CD4-positive, alpha-beta T cell treated with Interleukin-1 beta for 1 hour (primary cell): ENCODE results near the gene GCN1.
"Not testable (repeated sequence)": the region's sequence is repeated elsewhere in the genome, so short reads cannot be mapped to it uniquely, and the experiment has no call there.

Source experiments
- DNase-seq, 2 donors: peaks; one replicate each; pipeline ENCODE4 v3.0.0-alpha.2; 2020 to 2022

GCN1 gene

DNA sequence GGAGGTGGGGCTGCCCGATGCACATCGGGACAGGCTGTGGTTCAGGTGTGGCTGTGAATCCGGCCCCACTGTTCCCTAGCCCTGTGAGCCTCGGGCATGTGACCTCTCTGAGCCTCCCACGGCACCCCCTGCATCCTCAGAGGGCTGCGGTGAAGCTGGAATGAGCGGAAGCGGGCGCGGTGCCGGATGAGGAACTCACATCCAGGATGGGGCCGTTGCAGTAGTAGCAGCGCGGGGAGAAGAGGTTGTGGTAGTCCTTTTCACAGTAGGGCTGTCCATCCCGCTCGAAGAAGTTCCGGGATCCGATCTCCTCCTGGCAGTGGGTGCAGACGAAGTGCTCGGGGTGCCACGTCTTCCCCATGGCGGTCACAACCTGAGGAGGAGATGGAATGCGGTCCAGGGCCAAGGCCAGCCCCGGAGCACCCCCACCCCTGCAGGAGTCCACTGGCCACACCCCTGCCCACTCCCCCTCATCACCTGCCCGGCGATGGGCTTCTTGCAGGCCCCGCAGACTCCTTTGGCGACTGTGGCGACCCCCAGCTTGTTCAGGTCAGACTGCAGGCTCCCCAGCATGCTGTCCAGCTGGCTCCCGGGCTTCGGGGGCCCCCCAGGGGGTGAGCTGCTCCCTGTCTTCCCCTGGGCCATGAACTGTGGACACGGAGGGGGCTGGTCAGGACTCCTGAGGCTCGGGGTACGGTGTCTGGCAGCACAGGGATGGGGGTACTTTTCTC lies 20.3 kb upstream of the GCN1 start:
- no peak for DNase-seq

DNA sequence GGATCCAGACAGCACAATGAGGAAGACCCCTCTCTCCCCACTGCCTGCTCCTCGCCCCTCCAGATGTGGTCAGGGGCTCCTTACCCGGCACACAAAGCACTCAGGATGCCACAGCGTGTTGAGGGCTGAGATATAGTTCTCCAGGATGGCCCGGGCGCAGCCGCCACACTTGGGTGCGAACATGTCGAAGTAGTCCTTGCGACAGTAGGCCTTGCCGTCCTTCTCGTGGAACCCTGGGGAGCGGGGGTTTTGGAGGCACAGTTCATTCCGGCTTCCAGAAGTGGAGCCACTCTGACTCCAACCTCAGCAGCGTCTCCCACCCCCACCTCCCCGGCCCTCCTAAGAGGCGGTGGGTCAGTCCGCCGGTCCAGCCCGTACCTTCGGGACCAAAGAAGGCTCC lies 19.2 kb upstream of the GCN1 start:
- no peak for DNase-seq

DNA sequence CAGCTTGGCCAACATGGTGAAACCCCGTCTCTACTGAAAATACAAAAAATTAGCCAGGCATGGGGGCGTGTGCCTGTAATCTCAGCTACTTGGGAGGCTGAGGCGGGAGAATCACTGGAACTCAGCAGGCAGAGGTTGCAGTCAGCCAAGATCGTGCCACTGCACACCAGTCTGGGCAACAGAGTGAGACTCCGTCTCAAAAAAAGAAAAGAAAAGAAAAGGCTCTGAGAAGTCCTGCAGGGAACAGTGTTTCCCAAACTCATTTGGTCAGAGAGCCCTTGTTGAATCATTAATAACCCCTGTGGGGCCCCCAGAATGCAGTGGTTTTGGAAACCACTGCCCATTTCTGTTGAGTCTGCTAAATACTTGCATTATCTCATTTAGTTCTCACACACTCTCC lies 18.7 kb upstream of the GCN1 start:
- not testable (repeated sequence) for DNase-seq

DNA sequence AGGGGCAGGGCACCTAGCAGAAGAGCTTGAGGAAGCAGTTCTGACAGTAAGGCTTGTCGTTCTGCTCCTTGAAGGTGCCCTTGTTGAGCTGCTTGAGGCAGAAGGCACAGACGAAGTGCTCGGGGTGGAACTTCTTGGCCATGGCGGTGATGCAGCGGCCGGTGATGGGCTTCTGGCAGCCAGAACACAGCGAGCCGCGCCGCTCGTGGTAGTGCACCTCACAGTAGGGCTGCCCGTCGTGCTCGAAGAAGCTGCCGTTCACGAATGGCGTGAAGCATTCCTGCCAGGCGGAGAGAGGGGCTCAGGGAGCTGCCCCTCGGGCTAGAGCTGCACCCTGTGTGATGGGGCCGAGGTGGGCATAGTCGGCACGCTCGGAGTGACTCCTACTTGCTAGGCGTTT lies 17.8 kb upstream of the GCN1 start:
- DNase-seq = no peak

DNA sequence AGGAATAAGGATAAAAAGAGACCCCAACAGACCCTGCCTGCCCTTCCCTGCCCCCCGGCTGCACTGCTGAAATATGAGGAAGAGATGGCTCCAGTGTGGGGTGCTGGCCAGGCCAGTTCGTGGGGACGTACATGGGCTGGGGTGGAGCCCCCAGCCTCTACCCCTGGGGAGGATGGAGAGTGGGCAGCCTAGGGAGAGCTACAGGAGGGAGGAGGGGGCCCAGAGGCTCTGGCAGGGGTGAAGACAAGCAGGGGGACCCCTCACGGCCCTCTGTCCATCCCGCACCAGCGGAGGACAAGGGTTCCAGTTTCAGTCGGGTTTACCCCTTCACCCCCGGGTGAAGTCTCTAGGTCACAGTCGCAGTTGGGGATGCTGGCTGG lies 17.4 kb upstream of the GCN1 start:
- DNase-seq = no peak

DNA sequence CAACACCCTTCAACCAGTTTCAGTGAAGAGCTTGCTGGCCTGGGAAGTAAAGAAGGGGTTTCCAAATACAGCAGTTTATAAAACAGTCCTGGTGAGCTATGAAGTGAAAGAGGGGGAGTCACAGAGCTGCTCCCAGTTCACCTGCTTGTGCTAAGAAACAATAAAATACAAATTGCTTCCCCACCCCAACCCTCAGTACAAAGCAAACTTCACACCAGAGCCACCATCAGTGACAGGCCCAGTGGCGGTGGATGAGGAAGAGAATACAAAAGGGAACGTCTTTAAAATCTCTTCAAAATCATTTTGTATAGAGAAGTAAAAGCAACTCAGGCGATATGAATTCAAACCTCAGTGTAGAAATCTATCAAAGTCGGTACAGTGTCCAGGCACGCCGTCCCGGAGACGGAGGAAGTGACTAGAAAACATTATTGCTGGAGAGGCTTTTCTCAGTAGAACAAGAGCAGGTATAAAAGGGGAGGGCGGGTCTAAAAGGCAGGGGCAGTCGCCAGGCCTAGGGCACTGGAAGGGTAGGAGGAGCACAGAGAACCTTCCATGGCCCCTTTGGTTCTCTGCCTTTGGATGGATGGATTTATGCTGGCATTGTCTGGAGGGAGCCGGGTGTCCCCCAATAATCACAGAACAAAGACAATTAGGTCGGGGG lies 16.9 kb upstream of the GCN1 start:
- no peak for DNase-seq

DNA sequence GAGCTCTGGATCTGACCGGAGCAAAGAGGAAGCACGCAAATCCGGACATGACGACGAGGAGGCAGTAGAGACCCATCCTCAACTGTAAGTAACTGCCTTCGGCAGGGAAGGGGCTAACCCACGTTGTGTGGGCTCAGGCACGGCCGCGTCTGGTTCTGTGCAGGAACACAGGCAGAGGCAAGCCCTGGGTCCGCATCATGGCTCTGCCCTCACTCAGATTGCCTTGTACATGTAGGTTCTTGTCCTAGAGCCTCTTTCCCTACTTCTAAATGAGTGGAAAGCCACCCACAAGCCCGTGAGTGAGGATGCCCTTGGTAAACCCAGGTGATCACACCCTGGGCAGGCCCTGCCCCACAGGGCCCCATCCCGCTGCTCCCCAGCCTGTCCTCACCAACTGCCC lies 15.3 kb upstream of the GCN1 start:
- DNase-seq = no peak

DNA sequence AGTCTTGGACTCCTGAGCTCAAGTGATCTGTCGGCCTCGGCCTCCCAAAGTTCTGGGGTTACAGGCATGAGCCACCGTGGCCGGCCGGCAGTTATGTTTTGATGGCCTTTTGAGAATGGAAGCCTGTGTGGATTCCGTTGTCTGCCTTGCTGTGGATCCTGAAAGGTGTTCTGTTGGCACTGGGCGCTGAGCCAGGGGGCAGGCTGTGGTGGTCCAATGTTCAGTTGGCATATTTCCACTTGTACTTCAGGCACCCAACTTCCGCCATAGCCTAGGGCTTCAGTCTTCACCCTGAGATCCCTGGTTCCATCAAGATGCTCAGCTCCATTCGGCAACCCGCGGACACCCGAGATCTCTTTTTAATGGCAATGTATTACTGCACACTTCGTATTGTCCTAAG lies 12.7 kb upstream of the GCN1 start:
- no peak for DNase-seq

DNA sequence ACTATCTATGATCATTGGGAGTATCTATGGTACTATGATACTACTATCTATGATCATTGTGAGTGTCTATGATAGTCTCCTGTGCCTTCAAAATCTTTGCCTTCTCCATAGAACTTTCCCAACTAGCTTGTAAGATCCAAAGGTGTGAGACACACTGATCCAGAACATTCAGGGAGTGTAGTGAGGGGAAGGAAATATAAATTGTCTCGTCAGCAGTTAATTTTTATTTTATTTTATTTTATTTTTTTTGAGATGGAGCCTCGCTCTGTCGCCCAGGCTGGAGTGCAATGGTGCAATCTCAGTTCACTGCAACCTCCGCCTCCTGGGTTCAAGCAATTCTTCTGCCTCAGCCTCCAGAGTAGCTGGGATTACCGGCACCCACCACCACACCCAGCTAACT lies 12.3 kb upstream of the GCN1 start:
- not testable (repeated sequence) for DNase-seq

DNA sequence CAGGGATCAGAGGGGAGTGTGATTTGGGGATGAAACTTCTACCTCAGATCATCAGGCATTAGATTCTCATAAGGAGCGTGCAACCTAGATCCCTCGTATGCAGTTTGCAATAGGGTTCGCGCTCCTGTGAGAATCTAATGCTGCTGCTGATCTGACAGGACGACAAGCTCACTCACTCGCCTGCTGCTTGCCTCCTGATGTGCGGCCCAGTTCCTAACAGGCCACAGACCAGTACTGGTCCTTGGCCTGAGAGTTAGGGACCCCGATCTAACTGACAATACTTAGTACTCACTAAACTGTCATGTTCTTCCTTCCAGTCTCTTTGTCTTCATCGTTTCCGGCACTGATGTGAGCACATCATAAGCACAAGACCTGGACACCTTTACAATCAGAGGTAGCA lies 11.7 kb upstream of the GCN1 start:
- DNase-seq = no peak

DNA sequence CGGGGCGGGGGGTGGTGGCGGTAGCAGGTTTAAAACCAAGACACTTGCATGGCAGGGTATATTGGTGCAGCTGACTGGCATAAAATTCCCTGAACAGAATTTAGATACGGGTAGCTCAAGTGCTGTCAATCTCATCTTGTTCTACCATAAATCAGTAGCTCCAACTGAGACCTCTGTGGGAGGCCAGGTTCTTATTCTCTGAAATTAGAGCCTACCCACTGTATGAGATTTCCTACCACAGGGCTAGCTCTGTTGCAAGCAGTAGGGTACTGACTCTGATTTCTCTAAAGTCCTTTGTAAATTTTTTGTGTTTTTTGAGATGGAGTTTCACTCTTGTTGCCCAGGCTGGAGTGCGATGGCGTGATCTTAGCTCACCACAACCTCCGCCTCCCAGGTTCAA lies 9.7 kb upstream of the GCN1 start:
- DNase-seq = no peak

DNA sequence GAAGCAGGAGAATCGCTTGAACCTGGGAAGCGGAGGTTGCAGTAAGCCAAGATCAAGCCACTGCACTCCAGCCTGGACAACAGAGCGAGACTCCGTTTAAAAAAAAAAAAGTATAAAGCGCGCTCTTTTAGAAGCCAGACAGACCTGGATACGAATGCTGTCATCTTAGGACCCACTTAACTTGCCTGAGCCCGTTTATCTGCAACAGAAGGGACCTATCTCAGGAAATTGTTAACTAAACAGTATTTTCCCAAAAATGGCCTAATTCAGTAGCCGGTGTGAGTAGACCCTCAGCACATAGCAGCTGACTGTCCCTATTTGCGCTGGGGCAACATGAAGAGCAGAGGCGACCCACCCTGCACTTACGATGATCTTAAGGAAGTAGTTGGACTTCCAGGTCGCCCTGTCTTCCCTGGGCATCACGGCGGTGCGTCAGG lies 5.9 kb upstream of the GCN1 start:
- DNase-seq = no peak

DNA sequence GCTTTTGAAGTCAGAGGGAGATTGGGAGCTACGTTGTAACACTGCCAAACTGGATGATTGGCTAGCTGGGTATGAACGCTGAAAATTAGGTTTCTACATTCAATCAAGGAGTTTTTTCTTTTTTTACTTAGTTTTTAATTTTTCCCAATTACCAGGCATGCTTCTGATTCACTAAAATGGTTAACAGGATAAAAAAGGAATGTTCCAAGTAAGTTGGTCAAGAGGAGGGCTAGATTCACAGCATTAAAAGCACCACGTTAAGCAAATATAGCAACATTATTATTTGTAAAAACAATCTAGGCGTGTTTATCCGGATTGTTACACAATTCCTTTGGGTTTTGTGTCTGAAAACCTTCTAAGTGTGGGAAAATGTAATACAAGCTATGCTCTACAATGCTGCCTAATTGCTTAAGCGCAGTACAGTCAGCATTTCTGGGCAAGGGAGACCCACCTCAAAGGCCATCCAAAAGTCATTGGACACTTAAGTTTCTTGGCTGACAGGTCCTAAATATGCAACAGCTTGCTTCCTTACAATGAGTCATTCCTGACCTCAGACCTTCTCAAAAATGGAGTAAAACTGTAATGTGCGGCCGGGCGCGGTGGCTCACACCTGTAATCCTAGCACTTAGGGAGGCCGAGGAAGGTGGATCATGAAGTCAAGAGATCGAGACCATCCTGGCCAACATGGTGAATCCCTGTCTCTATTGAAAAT lies 5.2 kb upstream of the GCN1 start:
- peak in 1 of 2 donors; percentile 22 for DNase-seq

DNA sequence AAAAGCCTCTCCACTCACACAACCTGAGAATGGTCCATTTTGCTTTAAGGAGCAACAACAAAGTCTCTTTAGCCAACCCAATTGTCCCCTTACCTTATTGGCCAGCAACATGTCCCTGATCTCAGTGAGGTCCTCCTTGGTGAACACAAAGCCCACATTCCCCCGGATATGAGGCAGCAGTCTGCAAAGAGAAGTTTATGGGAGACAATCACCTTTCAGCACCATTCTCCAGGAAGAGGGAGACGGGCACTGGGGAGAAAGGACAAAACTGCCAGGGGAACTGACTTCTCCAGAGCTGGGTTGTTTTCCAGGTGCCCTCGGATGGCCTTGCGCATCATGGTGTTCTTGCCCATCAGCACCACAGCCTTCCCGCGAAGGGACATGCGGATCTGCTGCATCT lies 4.5 kb upstream of the GCN1 start:
- no peak for DNase-seq

DNA sequence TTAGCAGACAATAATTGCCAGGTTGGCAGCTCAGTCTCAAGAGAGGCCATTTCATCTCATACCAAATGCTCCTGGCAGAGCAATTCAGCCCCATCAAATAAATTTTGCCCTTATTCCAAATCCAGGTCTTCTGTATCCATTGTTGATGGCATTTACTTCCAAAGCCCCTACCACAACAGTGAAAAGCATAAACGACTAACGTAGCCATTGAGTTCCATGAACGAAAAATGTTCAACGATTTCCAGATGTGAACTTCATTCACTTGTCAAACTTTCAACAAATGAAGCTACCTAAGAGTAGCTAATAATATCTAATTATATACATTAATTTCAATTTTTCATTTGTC lies 3.0 kb upstream of the GCN1 start:
- no peak for DNase-seq

DNA sequence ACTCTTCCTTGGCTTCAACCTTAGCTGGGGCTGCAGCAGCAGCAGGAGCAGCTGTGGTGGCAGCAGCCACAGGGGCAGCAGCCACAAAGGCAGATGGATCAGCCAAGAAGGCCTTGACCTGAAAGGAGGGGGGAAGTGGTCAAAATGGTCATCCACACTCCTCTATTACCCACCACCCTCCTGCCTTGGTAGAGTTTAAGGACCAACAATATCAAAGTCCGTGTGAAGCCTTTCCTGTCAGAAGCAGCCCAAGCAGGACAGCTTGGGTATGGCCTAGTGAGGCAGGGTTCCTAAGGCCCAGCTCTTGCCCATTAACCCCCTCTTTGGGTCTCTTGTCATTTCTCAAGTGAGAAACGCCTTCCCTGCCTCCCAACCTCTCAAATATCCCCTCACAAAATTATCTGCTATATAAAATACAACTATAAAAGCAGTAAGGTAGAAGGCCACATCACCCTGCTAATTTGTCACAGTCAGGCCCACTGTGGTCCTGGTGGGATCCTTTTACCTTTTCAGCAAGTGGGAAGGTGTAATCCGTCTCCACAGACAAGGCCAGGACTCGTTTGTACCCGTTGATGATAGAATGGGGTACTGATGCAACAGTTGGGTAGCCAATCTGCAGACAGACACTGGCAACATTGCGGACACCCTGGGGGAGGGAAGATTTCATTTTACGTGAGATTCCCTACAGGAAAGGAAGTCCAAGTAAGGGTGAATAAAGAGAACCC lies 2.5 kb upstream of the GCN1 start:
- not testable (repeated sequence) for DNase-seq

DNA sequence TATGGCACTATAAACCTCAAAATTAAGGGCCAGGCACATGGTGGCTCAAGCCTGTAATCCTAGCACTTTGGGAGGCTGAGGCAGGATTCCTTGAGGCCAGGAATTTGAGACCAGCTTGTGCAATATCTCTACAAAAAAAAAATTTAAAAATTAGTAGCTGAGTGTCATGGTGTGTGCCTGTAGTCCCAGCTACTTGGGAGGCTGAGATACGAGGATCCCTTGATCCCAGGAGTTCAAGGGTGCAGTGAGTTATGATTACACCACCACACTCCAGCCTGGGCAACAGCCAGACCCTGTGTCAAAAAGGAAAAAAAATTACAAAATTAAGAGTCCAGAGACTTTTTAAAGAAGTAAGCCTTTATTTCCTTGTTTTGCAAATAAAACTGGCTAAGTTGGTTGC lies 1.8 kb upstream of the GCN1 start:
- DNase-seq = no peak

DNA sequence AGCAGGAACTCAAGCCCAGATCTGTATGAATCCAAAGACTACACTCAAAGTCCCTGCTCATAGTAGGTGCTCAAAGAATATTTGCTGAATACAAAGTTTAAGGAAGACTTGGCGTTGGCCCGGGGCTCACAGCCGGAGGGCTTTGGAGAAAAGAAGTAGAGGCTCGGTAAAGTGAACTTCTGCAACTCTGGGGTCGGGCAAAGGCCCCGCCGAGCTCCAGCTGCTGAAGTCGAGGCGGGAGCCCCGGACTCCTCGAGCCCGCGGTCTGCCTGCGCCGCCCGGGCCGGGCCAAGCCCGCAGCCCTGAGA lies 335 bp downstream of the GCN1 start:
- DNase-seq = no peak

DNA sequence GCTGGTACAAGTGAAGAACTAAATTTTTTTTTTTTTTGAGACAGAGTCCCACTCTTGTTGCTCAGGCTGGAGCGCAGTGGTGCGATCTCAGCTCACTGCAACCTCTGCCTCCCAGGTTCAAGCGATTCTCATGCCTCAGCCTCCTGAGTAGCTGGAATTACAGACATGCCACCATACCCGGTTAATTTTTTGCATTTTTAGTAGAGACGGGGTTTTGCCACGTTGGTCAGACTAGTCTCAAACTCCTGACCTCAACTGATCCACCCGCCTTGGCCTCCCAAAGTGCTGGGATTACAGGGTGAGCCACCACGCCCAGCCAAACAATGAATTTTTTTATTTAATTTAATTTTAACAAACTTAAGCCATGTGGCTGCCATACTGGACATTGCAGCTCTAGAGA lies 1.2 kb downstream of the GCN1 start:
- DNase-seq = not testable (repeated sequence)

DNA sequence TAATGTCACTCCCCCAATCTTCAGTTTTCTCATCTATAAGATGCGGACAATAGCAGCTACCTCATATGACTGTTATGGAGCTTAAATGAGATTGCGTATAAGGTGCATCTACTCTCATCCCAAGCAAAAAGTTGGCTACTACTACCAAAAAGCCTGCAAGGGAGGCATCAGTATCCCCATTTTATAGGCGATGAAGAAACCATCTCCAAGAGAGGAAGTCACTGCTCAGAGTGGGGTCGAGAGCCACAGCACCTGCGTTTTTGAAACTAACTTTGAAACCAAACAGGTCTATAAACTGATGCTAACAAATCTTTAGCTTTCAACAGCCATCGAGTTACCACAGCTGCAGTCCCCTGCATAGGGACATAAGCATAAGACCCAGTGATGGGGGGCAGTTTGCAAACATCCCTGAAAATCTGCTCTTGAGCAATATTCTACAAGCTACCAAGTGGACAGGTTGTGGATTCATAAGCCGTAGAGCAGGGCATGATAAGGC lies 3.5 kb downstream of the GCN1 start:
- DNase-seq = no peak

DNA sequence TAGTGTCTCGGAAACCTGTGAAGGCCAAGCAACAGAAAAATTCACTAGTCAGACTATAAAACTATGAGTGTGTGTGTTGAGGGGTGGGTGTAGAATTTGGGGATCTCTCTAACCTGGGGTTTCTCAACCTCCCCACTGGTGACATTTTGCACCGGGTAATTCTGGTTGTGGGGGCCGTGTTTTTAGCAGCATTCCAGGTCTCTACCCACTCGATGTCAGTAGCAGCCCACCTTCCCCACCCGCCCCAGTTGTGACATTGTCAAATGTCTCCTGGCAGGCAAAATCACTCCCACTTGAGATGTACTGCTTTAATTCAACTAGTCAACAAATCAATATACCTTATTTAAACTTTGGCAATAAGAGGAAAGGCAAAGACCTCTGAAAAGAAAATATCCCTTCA lies 4.1 kb downstream of the GCN1 start:
- no peak for DNase-seq

DNA sequence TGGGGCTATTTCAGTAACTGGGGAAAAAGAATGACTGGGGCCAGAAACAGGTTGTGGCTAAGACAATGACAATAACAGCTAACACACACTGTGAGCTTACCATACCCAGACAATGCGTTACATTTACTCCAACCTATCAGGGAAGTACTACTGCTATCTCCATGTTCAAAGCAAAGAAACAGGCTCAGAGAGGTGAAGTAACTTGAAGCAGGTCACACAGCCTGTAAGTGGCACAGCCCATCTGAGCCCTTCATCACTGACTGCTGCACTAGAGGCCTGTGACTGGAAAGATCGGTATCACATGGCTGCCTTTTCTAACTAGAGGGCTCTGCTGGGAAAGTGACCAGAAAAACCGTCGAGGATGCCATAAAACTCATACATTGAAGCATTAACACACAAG lies 7.9 kb downstream of the GCN1 start:
- DNase-seq = no peak

DNA sequence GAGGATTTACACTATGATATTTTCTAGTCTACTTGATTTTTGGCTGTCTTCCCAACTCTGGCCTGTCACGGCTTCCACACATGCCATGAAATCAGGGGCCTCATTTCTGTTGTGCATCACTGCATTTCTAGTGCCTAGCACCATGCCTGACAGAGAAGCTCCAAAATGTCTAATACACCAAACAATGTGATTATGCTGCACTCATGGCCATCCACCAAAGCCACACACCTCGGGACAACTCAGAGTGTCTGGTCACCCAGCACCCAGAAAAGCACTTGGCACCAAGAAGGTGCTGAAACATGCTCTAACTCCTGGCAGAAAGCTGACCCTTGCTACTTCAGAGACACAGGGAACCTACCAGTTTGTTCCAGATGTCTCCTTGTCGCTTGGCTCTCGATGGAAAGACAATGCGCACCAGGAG lies 11.3 kb downstream of the GCN1 start:
- no peak for DNase-seq
